HG02759 (cell line): ENCODE measurements around the gene OGFOD3.
A peak's percentile ranks its signal among the peaks of the same experiment; 100 is the strongest.

Experiments
- ATAC-seq: cut with Tn5 transposase; IDR thresholded peaks from one replicate; pipeline ENCODE4 v1.9.1; 2021; ENCODE audit warnings: mild to moderate bottlenecking, moderate library complexity; ENCODE audit not compliant: unreplicated experiment

OGFOD3 gene

GRCh38 chr17:82408288-82408937 lies 10.0 kb downstream of the OGFOD3 start:
- no peak for ATAC-seq

- ATAC-seq: no peak
Measured at GRCh38 chr17:82407255-82407654, 11.1 kb downstream of the OGFOD3 start.

DNA sequence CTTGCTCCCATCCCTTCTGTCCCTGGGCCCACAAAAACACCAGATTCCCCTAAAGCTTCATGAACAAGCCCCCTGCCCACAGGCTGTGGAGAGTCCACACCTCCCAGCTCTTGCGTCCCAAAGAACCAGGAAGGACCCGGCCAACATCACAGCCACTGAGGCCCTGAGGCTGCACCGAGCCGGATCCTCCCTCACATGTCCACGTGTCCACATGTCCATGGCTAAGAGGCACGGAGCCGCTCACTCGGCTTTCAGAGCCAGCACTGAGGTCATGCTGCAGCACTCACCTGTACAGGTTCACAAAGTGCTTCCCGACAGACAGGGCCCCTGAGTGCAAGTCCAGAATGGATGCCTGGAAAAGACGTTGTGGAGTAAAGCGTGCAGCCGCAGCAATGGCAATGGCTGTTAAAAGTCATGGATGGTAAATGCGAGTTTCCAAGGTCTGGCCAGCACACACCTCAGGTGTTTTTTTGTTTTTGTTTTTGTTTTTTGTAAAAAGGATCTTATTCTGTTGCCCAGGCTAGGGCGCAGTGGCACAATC lies 12.2 kb downstream of the OGFOD3 start:
- no peak for ATAC-seq

GRCh38 chr17:82405051-82405450 lies 13.3 kb downstream of the OGFOD3 start:
- ATAC-seq: no peak

DNA sequence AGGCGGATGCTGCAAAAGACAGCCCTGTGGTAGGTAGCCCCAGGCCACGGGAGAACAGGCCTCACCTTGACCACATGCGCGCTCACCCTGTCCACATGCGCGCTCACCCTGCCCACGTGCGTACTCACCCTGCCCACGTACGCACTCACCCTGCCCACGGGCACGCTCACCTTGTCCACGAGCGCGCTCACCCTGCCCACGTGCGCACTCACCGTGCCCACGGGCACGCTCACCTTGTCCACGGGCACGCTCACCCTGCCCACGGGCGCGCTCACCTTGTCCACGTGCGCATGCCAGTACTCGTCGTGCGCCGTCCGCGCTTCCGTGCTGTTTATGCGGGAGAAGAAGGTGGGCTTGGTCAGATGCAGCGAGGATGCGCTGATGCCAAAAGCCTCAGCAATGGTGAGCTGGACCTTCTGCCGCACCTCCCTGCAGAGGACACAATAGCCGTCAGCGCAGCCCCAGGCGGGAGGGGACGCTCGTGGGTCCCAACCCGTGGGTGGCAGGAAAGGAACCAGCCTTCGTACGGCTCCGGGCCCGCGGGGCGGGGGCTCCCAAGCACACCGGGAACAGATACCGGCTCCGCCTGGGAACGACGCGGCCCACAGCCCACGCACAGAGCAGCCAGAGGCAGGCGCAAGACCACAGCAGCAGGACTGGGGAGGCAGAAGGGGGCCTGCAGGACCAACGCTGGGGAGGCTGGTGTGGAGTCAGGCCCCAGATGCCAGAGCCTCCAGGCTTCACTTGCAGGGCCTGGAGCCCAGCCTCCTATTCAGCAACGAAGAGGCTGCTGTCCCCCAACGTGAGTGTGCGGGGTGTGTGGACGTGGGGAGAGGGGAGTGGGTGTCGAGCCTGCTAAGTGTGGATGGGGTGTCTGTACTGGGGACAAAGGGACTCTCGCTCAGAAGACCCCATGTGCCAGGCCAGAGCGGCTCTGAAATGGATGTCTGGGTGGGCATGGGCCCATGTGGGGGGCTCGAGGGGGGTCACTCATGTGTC lies 14.4 kb downstream of the OGFOD3 start:
- no peak for ATAC-seq

GRCh38 chr17:82402865-82403264 lies 15.5 kb downstream of the OGFOD3 start:
- ATAC-seq: peak; percentile 74

DNA sequence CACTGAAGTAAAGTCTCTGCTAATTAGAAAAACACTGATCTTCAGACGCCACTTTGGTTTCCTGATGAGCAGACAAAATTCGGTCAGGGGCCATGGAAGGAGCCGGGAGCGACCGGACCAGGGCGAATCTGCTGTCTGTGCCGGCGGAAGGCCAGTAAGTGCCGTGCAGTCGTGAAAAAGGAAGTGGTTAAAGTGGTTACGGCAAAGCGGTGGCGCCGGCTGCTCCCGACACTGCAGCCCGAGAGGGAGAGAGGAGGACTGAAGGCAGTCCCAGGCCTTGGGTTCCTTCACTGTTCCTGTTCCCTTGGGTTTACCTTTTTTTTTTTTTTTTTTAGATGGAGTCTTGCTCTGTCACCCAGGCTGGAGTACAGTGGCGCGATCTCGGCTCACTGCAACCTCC lies 17.6 kb downstream of the OGFOD3 start:
- no peak for ATAC-seq

DNA sequence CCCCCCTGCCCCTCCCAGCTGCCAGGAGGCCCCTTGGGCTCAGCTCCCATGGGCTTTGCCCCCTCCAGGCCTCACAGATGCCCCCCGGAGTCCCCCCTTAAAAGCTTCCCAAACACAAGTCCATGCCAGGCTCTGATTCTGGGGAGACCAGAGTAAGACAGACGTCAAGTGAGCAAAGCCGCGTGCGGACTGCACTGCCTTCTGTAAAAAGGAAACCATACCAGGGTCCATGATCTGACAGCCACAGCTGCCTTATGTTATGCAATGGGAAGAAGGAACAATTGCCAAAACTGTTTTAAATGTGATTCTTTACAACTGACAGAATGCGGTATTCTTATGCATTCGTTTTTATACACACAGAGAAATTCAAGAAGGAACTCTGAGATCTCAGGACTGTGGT lies 18.2 kb downstream of the OGFOD3 start:
- no peak for ATAC-seq

DNA sequence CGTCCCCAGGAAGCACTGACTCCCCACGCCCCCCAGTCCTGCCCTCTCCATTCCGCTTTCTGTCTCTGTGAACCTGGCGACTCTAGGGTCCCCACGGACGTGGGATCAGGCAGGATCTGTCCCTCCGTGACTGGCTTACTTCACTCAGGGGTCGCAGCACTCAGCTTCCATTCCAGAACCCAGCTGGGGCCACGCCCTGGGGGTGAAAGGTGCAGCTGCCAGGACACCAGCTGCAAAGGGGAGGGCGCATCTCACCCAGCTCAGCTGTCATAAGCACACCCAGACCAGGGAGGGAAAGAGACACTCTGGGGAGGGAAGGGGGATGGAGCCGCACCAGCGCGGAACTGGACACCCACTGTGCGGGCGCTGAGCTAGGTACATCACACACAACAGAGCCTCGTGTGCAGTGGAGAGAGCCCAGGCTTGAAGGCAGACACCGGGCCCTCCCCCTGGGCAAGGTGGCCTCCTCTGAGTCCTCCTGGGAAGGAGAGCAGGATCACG lies 18.7 kb downstream of the OGFOD3 start:
- ATAC-seq: no peak

- ATAC-seq: no peak
Measured at GRCh38 chr17:82399041-82399441, 19.3 kb downstream of the OGFOD3 start.

- ATAC-seq: no peak
Measured at GRCh38 chr17:82397449-82398335, 20.7 kb downstream of the OGFOD3 start.

DNA sequence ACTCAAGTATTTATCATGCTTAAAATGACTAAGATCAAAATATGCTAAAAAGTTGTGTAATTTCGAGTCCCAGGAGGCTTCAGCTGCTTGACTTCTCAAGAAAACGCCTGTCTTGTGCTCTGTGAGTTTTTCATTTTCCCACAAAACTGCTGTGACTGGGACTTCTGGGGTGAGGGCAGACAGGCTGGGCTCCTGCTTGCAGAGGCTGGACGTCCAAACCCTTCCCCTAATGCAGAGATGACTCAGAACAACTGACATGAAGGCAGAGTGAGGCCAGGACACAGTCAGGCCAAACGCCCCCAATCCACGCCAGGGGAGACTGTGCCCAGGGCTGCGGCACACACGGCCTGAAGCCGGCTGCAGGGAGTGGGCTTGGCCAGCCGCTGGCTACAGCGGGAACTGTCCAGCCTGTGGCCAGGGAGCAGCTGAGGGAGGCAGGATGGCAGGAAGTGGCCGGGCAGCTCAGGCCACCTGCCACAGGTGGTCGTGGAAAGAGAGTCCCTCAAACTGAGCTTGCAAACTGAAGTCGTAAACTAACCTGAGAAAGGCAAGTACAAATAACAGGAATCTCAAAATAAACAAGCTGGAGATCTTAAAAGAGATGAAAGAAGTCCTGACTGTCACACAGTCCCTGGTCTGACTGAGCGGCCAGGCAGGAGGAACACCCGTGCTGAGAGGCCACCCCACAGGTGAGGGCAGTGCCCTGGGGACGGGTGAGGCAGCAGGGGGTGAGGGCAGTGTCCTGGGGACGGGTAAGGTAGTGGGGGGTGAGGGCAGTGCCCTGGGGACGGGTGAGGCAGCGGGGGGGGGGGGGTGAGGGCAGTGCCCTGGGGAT lies 21.6 kb downstream of the OGFOD3 start:
- ATAC-seq: no peak

- no peak for ATAC-seq
Measured at GRCh38 chr17:82394278-82394677, 24.1 kb downstream of the OGFOD3 start.

DNA sequence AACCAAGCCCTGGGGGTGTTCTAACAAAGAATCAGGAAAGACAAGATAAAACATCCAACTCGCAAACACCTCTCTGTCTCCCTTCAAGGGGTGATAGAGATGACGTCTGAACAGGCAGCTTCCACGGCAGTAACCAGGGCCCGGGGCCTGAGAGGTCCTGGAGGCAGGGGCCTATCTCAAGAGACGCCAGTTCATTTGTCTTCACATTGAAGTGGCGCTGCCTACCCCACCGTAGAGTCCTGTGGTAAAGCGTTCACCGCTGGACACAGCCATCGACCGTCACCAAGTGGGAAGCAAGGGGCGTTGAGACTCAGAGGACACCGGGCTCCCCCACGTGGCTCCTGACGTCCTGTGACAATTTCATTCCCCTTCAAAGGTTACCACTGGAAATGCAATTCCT lies 25.4 kb downstream of the OGFOD3 start:
- no peak for ATAC-seq

- no peak for ATAC-seq
Measured at GRCh38 chr17:82392209-82392920, 26.0 kb downstream of the OGFOD3 start.

DNA sequence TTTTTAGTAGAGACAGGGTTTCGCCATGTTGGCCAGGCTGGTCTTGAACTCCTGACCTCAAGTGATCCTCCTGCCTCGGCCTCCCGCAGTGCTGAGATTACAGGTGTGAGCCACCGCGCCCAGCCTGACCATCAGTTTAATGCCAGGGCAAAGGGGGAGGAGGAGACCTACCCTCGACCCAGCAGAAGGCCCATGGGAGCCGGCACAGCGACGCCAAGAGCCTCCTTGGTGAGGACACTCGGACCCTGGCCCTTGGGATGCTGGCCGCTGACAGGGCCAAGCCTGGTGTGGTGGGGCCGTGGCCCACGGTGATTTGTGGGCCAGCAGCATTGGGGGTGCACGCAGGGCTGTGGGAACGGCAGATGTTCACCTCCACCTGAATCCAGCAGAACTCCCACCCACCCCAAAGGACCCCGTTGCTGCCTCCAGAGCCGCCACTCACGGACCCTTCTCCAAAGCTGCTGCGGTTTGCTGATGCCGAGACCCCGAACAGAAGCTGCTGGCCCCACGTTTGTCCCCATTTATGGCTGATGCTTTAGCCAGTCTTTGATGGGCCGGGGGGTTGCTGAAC lies 26.8 kb downstream of the OGFOD3 start:
- no peak for ATAC-seq

GRCh38 chr17:82390860-82391435 lies 27.4 kb downstream of the OGFOD3 start:
- ATAC-seq: no peak
